Mucosa of gallbladder (tissue), 1 donor: Measurements from ENCODE around the gene ZNF429. TPM values are rescaled to one million over a fixed set of nuclear protein-coding genes. Genes with fewer than 3 reads are reported as not detected.
"Not testable (repeated sequence)": the region's sequence is repeated elsewhere in the genome, so short reads cannot be mapped to it uniquely, and the experiment has no call there.

Experiments
- DNase-seq: peaks from one replicate; pipeline ENCODE4 v3.0.0-alpha.2; 2020; ENCODE audit warnings: low spot score
- total RNA-seq: library from RNA; stranded (reverse); gene quantifications from one replicate; pipeline ENCODE4 v1.2.1, GENCODE V29; 2021
- donor health status: DM: no; HTN: no; CAD: no.

The ZNF429 gene
- total RNA-seq, 1 donor from 2014 or later, result 21.7 TPM

DNA sequence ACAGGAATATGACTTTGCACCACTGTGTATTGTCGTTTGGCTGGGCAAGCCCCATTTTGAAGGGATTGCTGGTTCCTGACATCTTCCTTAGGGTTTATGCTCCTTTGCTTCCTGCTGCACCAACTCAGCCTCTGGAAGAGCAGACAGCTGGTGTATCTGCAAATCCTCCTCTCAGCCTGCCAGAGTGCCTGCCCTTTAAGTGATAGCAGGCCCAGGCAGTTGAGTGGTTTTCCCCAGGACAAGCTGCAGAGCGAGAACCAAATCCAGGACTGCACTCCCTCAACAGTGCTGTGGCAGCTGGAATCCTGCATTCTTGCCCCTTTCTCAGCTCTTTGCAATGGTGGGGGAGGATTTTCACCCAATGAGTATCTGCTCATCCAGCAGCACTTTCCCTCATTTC is 85.5 kb downstream of the ZNF429 start:
- no peak for DNase-seq

DNA sequence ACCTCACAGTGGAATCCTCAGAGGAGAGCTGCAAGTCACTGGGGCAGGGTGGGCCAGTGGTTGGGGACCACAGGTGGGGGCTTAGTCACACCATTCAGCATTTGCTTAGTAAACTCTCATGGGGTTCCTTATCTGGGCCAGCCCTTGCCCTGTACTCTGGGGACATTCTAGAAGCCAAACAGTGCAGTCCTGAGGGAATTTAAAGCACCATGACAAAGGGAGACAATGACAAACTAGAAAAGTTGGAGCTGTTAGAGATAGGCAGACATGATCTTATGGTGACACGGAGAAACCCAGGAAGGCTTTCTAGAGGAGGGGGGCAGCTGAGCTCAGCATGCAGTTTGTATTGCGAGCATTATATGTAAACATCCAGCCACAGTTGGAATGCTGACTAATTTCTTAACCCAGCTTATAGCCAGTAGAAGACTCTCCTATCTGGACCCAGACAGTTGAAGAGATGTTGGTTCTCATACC is 87.6 kb downstream of the ZNF429 start:
- DNase-seq, result no peak

DNA sequence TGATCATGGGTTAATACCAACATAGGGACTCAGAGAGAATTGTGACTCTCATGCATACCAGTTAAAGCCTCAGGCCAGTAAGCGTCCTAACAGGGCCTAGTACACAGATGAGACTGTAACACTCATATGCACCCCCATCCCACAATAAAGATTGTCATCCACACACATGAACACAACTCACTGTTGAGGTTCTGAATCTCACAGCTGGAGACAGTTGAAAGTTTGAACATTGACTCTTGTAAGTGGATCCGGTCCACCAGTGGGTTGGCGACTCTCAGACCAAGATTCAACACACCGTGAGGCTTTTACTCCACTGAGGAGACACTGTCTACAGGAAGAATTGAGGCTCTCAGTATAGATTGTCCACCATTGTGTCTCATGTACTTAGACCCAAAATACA is 88.1 kb downstream of the ZNF429 start:
- no peak for DNase-seq

DNA sequence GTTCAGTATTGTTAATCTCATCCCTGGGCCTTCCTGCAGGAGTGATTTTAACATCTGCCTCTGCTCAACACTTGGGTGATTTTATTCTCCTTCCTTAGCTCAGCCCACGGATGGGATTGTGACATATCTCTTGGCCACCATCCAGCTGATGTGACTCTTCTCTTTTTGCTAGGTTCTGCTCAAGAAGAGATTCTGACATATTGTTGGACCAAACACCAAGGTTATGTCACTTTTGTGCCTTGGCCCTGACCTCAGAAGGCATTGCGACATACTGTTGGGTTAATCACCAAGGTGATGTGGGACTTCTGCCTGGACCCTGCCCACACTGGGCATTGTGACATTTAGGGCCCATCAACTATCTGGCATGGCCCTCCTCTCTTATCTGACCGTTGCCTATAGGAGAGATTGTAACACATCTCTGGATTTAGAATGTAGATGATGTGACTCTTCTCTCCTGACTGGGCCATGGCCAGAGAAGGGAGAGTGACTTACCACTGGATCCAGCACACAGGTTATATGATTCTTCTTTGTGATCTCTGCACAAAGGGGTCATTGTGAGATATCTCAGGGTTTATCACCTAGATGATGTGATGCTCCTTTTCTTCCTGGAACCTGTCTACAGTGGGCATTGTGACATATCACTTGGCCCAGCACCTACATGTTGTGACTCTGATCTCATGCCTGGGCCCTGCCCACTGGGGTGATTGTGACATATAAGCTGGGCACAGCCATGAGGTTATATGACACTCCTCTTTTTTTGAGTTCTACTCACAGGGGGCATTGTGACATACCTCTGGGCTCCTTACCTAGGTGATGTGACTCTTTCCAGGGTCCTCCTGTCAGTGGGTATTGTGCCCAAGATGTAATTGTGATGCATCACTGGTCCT is 88.8 kb downstream of the ZNF429 start:
- no peak for DNase-seq

DNA sequence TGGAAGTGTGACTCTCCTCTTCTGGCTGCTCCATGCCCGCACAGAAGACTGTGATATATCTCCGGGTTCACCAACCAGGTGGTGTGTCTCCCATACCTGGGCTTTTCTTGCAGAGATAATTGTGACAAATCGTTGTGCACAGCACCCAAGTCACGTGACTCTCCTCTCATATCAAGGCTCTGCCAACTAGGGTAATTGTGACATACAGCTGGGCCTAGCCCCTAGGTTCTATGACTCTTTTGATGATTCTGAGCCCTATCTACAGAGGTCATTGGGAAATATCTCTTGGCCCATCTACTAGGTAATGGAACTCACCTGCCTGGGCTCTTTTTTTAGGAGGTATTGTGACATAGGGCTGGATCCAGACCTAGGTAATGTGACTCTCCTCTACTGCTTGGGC is 89.8 kb downstream of the ZNF429 start:
- no peak for DNase-seq

DNA sequence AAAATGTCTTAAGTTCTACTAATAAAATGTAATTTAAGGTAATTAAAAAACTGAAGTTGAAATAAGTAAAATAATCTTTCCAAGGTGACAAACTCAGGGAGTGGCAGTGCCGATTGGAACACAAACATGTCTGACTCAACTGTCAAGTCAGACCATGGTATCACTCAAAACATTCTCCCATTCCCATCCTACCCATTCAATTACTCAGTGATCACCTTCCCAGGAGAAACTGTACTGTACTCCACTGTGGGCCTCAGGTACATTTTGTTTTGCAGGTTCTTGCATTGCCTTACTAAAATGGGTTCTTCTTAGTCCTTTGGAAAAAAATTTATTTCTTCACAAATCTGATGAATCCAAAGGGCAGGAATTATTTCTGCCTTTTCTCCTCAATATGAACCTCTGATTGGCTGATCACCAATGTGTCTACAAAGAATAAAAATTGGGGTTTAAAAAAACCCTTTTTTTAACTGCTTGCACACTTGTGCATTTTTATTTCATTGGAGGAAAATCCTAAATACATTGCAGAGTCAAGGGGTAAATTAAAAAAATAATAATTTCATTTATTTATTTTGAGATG is 96.8 kb downstream of the ZNF429 start:
- no peak for DNase-seq

DNA sequence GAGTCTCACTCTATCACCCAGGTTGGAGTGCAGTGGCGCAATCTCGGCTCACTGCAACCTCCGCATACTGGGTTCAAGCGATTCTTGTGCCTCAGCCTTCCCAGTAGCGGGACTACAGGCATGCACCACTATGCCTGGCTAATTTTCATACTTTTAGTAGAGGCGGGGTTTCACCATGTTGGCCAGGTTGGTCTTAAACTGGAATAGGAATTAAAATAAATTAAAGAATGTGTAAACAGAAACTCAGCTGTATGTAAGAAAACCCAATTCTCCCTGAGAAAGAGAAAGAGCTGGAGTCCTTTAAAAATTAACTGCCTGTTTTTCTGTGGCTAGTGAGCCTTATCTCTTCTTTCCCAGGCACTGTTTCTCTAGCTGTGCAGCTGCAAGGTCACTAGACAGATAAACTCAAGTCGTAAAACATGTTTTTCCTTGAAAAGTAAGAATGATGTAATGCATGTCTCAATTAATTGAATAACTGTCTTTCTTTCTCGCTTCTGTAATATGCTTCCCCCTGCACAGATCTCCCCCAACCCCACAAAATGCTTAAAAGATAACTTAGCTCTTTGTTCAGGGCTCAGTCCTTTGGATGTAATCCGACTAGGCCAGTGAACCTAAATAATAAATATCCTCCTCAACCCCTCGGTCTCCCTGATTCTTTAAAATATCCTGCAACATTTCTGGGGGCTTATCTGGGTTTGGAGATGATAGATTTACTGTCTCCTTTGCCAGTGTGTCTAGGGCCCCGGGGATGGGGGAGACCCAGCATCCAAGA is 97.4 kb downstream of the ZNF429 start:
- not testable (repeated sequence) for DNase-seq

DNA sequence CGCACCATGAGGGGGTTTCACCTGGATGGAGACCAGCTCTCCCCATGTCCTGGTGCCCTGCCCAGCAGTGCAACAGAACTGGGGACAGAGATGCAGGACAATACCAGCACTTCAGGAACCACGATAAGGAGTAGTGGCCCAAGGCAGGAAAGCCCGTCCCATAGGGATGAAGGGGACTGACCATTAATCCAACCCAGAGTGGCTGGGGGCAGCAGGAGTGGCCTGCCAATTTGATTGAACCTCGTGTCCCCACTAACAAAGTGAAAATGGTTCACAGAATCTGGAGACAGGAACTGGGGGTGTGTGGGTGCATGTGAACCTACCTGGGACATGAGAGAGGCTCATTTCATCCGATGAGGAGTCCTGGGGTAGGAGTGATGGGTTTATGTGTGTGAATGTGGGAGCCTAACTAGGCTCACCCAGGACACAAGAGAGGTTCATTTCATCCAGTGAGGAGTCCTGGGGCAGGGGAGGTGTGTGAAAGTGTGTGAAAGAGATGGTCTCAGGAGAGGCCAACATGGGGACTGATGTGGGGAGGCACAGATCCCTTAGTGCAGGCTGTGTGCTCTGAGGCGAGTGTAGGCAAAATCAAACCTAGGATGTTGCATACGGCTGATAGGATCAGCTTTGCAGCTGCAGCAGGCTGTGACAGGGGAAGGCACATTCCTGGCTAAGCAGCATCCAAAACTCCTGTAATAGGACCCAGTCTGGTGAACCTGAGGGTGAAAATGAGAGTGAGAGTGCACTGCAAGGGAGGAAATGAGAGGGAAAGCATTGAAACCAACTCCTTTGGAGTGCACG is 98.2 kb downstream of the ZNF429 start:
- DNase-seq, result no peak

DNA sequence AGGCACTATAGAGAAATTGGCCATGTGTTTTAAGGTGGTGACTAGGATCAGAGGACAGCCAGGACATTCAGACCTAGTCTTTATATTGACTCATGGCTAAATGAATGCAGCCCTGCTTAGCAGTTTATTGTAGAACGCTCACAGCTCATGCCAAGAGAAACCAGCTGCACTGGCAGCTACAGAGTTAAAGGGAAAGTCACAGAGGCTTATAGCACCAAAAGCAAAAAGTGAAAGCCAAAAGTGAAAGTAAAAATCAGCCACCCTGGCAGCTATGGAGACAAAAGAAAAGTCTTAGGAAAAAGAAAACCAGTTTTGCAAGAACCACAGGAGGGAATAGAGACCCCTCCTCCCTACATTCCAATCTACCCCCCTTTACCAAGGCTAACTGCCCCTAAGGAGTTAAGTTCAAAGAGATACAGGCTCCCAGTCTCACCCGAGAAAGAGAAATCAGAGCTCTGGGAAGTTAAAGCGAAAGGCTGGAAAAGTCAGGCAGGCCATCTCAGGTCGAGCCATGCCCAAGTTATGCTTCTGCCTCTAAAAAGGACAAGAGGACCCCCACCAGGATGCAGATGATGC is 99.0 kb downstream of the ZNF429 start:
- DNase-seq, result no peak

Other genes with a start within 250 kb of the ZNF429 start
- 13.0 TPM for gene ZNF708, start 176.2 kb upstream of the ZNF429 start, total RNA-seq
- gene ZNF738, start 146.6 kb upstream of the ZNF429 start, total RNA-seq, result 7.5 TPM
- 31.6 TPM for gene ZNF493, start 108.5 kb upstream of the ZNF429 start, total RNA-seq